HepG2 (cell line): ENCODE data around the gene CLCA1. TPM values are rescaled to one million over a fixed set of nuclear protein-coding genes. Genes with fewer than 3 reads are reported as not detected.

Source experiments
- ATAC-seq: fragments of 200-7000 bp; cut with Tn5 transposase; 3 replicates; pipeline ENCODE4 v1.9.1; 2020; ENCODE audit warnings: mild to moderate bottlenecking, moderate library complexity
- BruUV-seq: library from RNA; stranded (reverse); fragments of 400-500 nt; replicated peaks from 2 replicates; lab custom pipeline; 2021; lab: Mats Ljungman, UMichigan
- CTCF ChIA-PET: fragments of 300-600 bp; formaldehyde crosslinking; extraction: SDS; loops from one replicate; lab custom pipeline; 2021; ENCODE audit warnings: low total read pairs, inconsistent platforms, low intra/inter-chr PET ratio; lab: Yijun Ruan, JAX
- POLR2A ChIA-PET: fragments of 350-600 bp; sonication (Branson Sonifier 250); formaldehyde crosslinking; loops from one replicate; lab custom pipeline; 2020; ENCODE audit warnings: antibody characterized with exemption, inconsistent platforms; lab: Yijun Ruan, JAX
- DNase-seq: peaks from one replicate; pipeline ENCODE4 v3.0.0-alpha.2; 2015; ENCODE audit warnings: low spot score
- FAIRE-seq: peaks from 3 replicates; lab custom pipeline; 2011; peaks lifted over from hg19 to GRCh38; lab: Jason Lieb, UNC
- H2AFZ ChIP-seq: one replicate; pipeline ENCODE4 v1.6.1; 2011; ENCODE audit warnings: low read length, inconsistent platforms
- H3K27ac ChIP-seq: fragments of 300-600 bp; 3 replicates; pipeline ENCODE4 v1.8.0; 2011; ENCODE audit warnings: mixed run types, mild to moderate bottlenecking, mixed read lengths, low read length, inconsistent platforms; ENCODE audit not compliant: insufficient read depth; ENCODE audit errors: extremely low read length
- H3K27me3 ChIP-seq, 2 experiments: fragments of 200-600 bp in 1 of 2; 2 replicates in 1 of 2; 3 replicates in 1 of 2; pipeline versions ENCODE4 v1.6.0 to v1.8.0; 2011; ENCODE audit warnings: low read length in 2 of 2, mild to moderate bottlenecking in 2 of 2, moderate library complexity in 2 of 2, inconsistent platforms in 1 of 2; ENCODE audit not compliant: insufficient read depth in 2 of 2, control insufficient read depth in 1 of 2
- H3K36me3 ChIP-seq, 2 experiments: fragments of 200-600 bp in 1 of 2; replicated peaks in 1 of 2; 2 replicates in 1 of 2; 3 replicates in 1 of 2; pipeline versions ENCODE4 v1.5.1 to v1.8.0; 2011; ENCODE audit warnings: low read length in 2 of 2, inconsistent platforms in 1 of 2; ENCODE audit not compliant: insufficient read depth in 2 of 2, control insufficient read depth in 1 of 2
- H3K4me1 ChIP-seq: 2 replicates; pipeline ENCODE4 v1.5.1; 2012; ENCODE audit warnings: low read length, inconsistent platforms; ENCODE audit not compliant: insufficient read depth
- H3K4me2 ChIP-seq: 2 replicates; pipeline ENCODE4 v1.6.0; 2011; ENCODE audit warnings: low read depth, low read length, inconsistent platforms
- H3K4me3 ChIP-seq, 3 experiments: fragments of 200-600 bp in 1 of 3; sonication (generic), shearing (Covaris generic) in 1 of 3; replicated peaks in 1 of 3; 2 replicates each; pipeline ENCODE4 v1.5.1; 2011 to 2016; ENCODE audit warnings: low read length in 3 of 3, inconsistent platforms in 2 of 3, low read depth in 2 of 3, mild to moderate bottlenecking in 2 of 3, control low read depth in 1 of 3, mixed read lengths in 1 of 3; ENCODE audit not compliant: insufficient read depth in 1 of 3
- H3K79me2 ChIP-seq: one replicate; pipeline ENCODE4 v1.6.1; 2011; ENCODE audit warnings: low read length, inconsistent platforms; ENCODE audit not compliant: insufficient read depth
- H3K9ac ChIP-seq: 2 replicates; pipeline ENCODE4 v1.6.0; 2011; ENCODE audit warnings: mild to moderate bottlenecking, low read depth, low read length, inconsistent platforms; ENCODE audit not compliant: insufficient read depth
- H3K9me3 ChIP-seq: 2 replicates; pipeline ENCODE4 v1.5.1; 2012; ENCODE audit warnings: mild to moderate bottlenecking, low read length
- H4K20me1 ChIP-seq: 2 replicates; pipeline ENCODE4 v1.6.0; 2011; ENCODE audit warnings: inconsistent platforms, mild to moderate bottlenecking, low read length, moderate library complexity; ENCODE audit not compliant: insufficient read depth
- AKAP8 ChIP-seq: sonication (generic); formaldehyde crosslinking; IDR thresholded peaks from 2 replicates; pipeline ENCODE4 v1.5.1; 2020; ENCODE audit warnings: mild to moderate bottlenecking, missing genetic modification reagents
- EP300 ChIP-seq, 3 experiments: sonication (generic) in 1 of 3; formaldehyde crosslinking in 1 of 3; IDR thresholded peaks; 2 replicates each; pipeline versions ENCODE4 v1.5.1 to v1.6.1; 2011 to 2020; ENCODE audit warnings: low read depth in 2 of 3, low read length in 2 of 3, borderline replicate concordance in 1 of 3, improper control_type of control experiment in 1 of 3, mild to moderate bottlenecking in 1 of 3, missing genetic modification reagents in 1 of 3, moderate library complexity in 1 of 3
- KDM1A ChIP-seq: IDR thresholded peaks from 2 replicates; pipeline ENCODE4 v1.6.1; 2016; ENCODE audit warnings: missing compliant biosample characterization
- MAZ ChIP-seq, 2 experiments: sonication (generic) in 1 of 2; formaldehyde crosslinking in 1 of 2; IDR thresholded peaks; 2 replicates each; pipeline versions ENCODE4 v1.5.0 to v1.6.1; 2012 to 2020; ENCODE audit warnings: low read depth in 2 of 2, mild to moderate bottlenecking in 2 of 2, borderline replicate concordance in 1 of 2, improper control_type of control experiment in 1 of 2, low read length in 1 of 2, missing genetic modification reagents in 1 of 2, moderate library complexity in 1 of 2
- NBN ChIP-seq: fragments of 450-650 bp; conservative IDR thresholded peaks from 2 replicates; pipeline ENCODE4 v1.6.1; 2017
- RFXAP ChIP-seq: sonication (generic); formaldehyde crosslinking; IDR thresholded peaks from 2 replicates; pipeline ENCODE4 v1.4.0; 2020; ENCODE audit warnings: missing genetic modification reagents, borderline replicate concordance
- SNAPC2 ChIP-seq: sonication (generic); formaldehyde crosslinking; IDR thresholded peaks from 2 replicates; pipeline ENCODE4 v1.8.1; 2022; ENCODE audit warnings: mild to moderate bottlenecking, missing genetic modification reagents
- SRF ChIP-seq: IDR thresholded peaks from 2 replicates; pipeline ENCODE4 v1.6.1; 2011; ENCODE audit warnings: mild to moderate bottlenecking, low read depth, low read length, moderate library complexity
- ZNF235 ChIP-seq: sonication (generic); formaldehyde crosslinking; IDR thresholded peaks from 2 replicates; pipeline ENCODE4 v1.8.1; 2023; ENCODE audit warnings: mild to moderate bottlenecking, missing genetic modification reagents, borderline replicate concordance
- ZNF275 ChIP-seq: sonication (generic); formaldehyde crosslinking; IDR thresholded peaks from 2 replicates; pipeline ENCODE4 v1.8.0; 2022; ENCODE audit warnings: missing genetic modification reagents, mild to moderate bottlenecking, inconsistent platforms, borderline replicate concordance
- ZNF383 ChIP-seq: sonication (generic); formaldehyde crosslinking; IDR thresholded peaks from 2 replicates; pipeline ENCODE4 v1.4.0; 2020; ENCODE audit warnings: missing genetic modification reagents, mild to moderate bottlenecking, borderline replicate concordance
- ZNF562 ChIP-seq: sonication (generic); formaldehyde crosslinking; IDR thresholded peaks from 2 replicates; pipeline ENCODE4 v1.8.0; 2022; ENCODE audit warnings: missing genetic modification reagents, borderline replicate concordance
- ZNF572 ChIP-seq: sonication (generic); formaldehyde crosslinking; IDR thresholded peaks from 2 replicates; pipeline ENCODE4 v1.5.1; 2020; ENCODE audit warnings: mild to moderate bottlenecking, missing genetic modification reagents
- WGBS: methylation state at CpG from one replicate; pipeline ENCODE4 v1.1.6; 2017; ENCODE audit warnings: low lambda C conversion rate; 5-methylcytosine and 5-hydroxymethylcytosine counted together
- in situ Hi-C: cut with HindIII; loops from 2 replicates; pipeline ENCODE4 v1.10.0; 2017; ENCODE audit warnings: low pct_unique_long_range_greater_than_20kb; ENCODE audit not compliant: extremely low pct_ligation_motif_present
- intact Hi-C: fragments of 100-400 bp; cut with micrococcal nuclease; formaldehyde crosslinking; loops from one replicate; pipeline ENCODE4 v1.10.0; 2022; ENCODE audit not compliant: unreplicated experiment
- polyA plus RNA-seq, 8 experiments: library from polyadenylated mRNA; depleted of rRNA in 3 of 8; stranded (reverse) in 7 of 8; unstranded in 1 of 8; fragments of >200 nt; fragmentation: Illumina TruSeq in 4 of 8; extraction: Trizol in 4 of 8; gene quantifications; 2 replicates each; pipeline versions ENCODE4 v1.2.1 to v1.2.3, GENCODE V29; 2011 to 2016; ENCODE audit warnings: low read depth in 4 of 8, missing spikeins in 1 of 8, mixed read lengths in 1 of 8; ENCODE audit not compliant: insufficient read depth in 1 of 8
- total RNA-seq, 5 experiments: library from RNA; depleted of rRNA; stranded (reverse); fragments of >200 nt; fragmentation: Illumina TruSeq; extraction: Trizol; gene quantifications; 2 replicates each; pipeline ENCODE4 v1.2.3, GENCODE V29; 2016; ENCODE audit warnings: low read depth in 1 of 5
- TF ChIP-seq, protein P1 (sequence below): sonication (generic); formaldehyde crosslinking; IDR thresholded peaks from 2 replicates; pipeline ENCODE4 v1.4.0; 2020; ENCODE audit warnings: missing genetic modification reagents

Gene CLCA1
- total and polyA plus RNA-seq, 2 of the 13 experiments (the other 11 are each of a cell fraction or from before 2014, with no cell fraction given): not detected

- H3K36me3 ChIP-seq: no peaks in the 10 kb centered on the region
- no peak overlapping the region for H3K27ac ChIP-seq
- ATAC-seq (no peak), DNase-seq (no peak), FAIRE-seq (no peak)
- H3K4me2 ChIP-seq: no peak overlapping the region
- no peaks in the 10 kb centered on the region for H3K9me3 ChIP-seq
- H2AFZ ChIP-seq: no peak overlapping the region
- TF ChIP-seq MAZ (IDR thresholded peaks at IDR 0.05; ENCODE audit: borderline replicate concordance, low read depth, low read length) (no peak), MAZ (CRISPR knock-in tag; IDR thresholded peaks at IDR 0.05; ENCODE audit: low read depth) (no peak), NBN (no peak), AKAP8 (CRISPR knock-in tag) (no peak), EP300 (IDR thresholded peaks at IDR 0.05; ENCODE audit: low read depth in 2 of 2, low read length in 2 of 2) (no peak), EP300 (CRISPR knock-in tag; IDR thresholded peaks at IDR 0.05; ENCODE audit: borderline replicate concordance) (no peak), SRF (no peak), RFXAP (CRISPR knock-in tag) (no peak), KDM1A (CRISPR knock-in tag) (no peak), ZNF235 (CRISPR knock-in tag) (no peak), ZNF572 (no peak), ZNF562 (no peak), ZNF383 (CRISPR knock-in tag) (no peak), ZNF275 (CRISPR knock-in tag) (no peak), SNAPC2 (no peak)
- TF ChIP-seq, protein P1, sequence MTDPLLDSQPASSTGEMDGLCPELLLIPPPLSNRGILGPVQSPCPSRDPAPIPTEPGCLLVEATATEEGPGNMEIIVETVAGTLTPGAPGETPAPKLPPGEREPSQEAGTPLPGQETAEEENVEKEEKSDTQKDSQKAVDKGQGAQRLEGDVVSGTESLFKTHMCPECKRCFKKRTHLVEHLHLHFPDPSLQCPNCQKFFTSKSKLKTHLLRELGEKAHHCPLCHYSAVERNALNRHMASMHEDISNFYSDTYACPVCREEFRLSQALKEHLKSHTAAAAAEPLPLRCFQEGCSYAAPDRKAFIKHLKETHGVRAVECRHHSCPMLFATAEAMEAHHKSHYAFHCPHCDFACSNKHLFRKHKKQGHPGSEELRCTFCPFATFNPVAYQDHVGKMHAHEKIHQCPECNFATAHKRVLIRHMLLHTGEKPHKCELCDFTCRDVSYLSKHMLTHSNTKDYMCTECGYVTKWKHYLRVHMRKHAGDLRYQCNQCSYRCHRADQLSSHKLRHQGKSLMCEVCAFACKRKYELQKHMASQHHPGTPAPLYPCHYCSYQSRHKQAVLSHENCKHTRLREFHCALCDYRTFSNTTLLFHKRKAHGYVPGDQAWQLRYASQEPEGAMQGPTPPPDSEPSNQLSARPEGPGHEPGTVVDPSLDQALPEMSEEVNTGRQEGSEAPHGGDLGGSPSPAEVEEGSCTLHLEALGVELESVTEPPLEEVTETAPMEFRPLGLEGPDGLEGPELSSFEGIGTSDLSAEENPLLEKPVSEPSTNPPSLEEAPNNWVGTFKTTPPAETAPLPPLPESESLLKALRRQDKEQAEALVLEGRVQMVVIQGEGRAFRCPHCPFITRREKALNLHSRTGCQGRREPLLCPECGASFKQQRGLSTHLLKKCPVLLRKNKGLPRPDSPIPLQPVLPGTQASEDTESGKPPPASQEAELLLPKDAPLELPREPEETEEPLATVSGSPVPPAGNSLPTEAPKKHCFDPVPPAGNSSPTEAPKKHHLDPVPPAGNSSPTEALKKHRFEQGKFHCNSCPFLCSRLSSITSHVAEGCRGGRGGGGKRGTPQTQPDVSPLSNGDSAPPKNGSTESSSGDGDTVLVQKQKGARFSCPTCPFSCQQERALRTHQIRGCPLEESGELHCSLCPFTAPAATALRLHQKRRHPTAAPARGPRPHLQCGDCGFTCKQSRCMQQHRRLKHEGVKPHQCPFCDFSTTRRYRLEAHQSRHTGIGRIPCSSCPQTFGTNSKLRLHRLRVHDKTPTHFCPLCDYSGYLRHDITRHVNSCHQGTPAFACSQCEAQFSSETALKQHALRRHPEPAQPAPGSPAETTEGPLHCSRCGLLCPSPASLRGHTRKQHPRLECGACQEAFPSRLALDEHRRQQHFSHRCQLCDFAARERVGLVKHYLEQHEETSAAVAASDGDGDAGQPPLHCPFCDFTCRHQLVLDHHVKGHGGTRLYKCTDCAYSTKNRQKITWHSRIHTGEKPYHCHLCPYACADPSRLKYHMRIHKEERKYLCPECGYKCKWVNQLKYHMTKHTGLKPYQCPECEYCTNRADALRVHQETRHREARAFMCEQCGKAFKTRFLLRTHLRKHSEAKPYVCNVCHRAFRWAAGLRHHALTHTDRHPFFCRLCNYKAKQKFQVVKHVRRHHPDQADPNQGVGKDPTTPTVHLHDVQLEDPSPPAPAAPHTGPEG (CRISPR knock-in tag): no peak
- in situ Hi-C loops (no loop called here), intact Hi-C loops (no loop called here)
- H3K9ac ChIP-seq: no peak overlapping the region
- 0% methylated on average over 1 of the region's 1 CpG for WGBS
- H3K79me2 ChIP-seq: no peaks in the 10 kb centered on the region
- no peaks in the 10 kb centered on the region for H3K27me3 ChIP-seq
- no peaks in the 10 kb centered on the region for H3K4me1 ChIP-seq
- ChIA-PET CTCF (no interaction called here), POLR2A (no interaction called here)
- H3K4me3 ChIP-seq: no peak overlapping the region
- no TSS peak for BruUV-seq
- H4K20me1 ChIP-seq: no peaks in the 10 kb centered on the region
Measured at GRCh38 chr1:86464819-86465218, 3.9 kb upstream of the CLCA1 start.
